IMR-90 (cell line): Measurements from ENCODE around the gene SFXN3. TPM values are rescaled to one million over a fixed set of nuclear protein-coding genes. Genes with fewer than 3 reads are reported as not detected.

Experiments used
- ATAC-seq: fragments of 200-7000 bp; cut with Tn5 transposase; 2 replicates; pipeline ENCODE4 v1.9.1; 2020; ENCODE audit warnings: low read depth, mild to moderate bottlenecking, moderate library complexity
- BruUV-seq: library from RNA; stranded (reverse); fragments of 400-500 nt; replicated peaks from 2 replicates; lab custom pipeline; 2021; lab: Mats Ljungman, UMichigan
- CTCF ChIA-PET: fragments of 300-600 bp; formaldehyde crosslinking; extraction: SDS; loops from one replicate; lab custom pipeline; 2021; ENCODE audit warnings: antibody characterized with exemption; lab: Yijun Ruan, JAX
- POLR2A ChIA-PET: fragments of 300-600 bp; sonication (Branson Sonifier 250); formaldehyde crosslinking; loops from one replicate; lab custom pipeline; 2022; ENCODE audit warnings: antibody characterized with exemption; ENCODE audit not compliant: unreplicated experiment; lab: Charles Lee
- DNase-seq: peaks from one replicate; pipeline ENCODE4 v3.0.0; 2013
- H2AFZ ChIP-seq: replicated peaks from 2 replicates; pipeline ENCODE3; 2013; ENCODE audit warnings: low read length, mild to moderate bottlenecking; ENCODE audit not compliant: poor library complexity
- H2AK5ac ChIP-seq: 2 replicates; pipeline ENCODE4 v1.6.1; 2013; ENCODE audit warnings: low read depth, low read length, inconsistent platforms
- H2AK9ac ChIP-seq: replicated peaks from 2 replicates; pipeline ENCODE3; 2013; ENCODE audit warnings: mild to moderate bottlenecking, low read depth, low read length, moderate library complexity; ENCODE audit not compliant: poor library complexity
- H2BK120ac ChIP-seq: 2 replicates; pipeline ENCODE4 v1.6.1; 2013; ENCODE audit warnings: low read depth, low read length, inconsistent platforms
- H2BK15ac ChIP-seq: 3 replicates; pipeline ENCODE4 v1.6.1; 2013; ENCODE audit warnings: low read depth, low read length, inconsistent platforms
- H2BK20ac ChIP-seq: 2 replicates; pipeline ENCODE4 v1.6.1; 2013; ENCODE audit warnings: low read depth, mild to moderate bottlenecking, inconsistent platforms, low read length, moderate library complexity
- H2BK5ac ChIP-seq: 2 replicates; pipeline ENCODE4 v1.6.1; 2013; ENCODE audit warnings: mild to moderate bottlenecking, low read depth, low read length, inconsistent platforms; ENCODE audit not compliant: poor library complexity, severe bottlenecking
- H3K14ac ChIP-seq: replicated peaks from 2 replicates; pipeline ENCODE4 v1.6.1; 2013; ENCODE audit warnings: low read depth, low read length, inconsistent platforms
- H3K18ac ChIP-seq: 2 replicates; pipeline ENCODE4 v1.6.1; 2013; ENCODE audit warnings: low read depth, low read length, control low read depth
- H3K23ac ChIP-seq: 2 replicates; pipeline ENCODE4 v1.6.1; 2013; ENCODE audit warnings: low read depth, low read length, inconsistent platforms
- H3K27ac ChIP-seq: 2 replicates; pipeline ENCODE4 v1.5.1; 2013; ENCODE audit warnings: mild to moderate bottlenecking, control low read depth, low read length; ENCODE audit not compliant: insufficient read depth
- H3K27me3 ChIP-seq: 2 replicates; pipeline ENCODE4 v1.6.1; 2013; ENCODE audit warnings: low read length; ENCODE audit not compliant: control insufficient read depth, insufficient read depth
- H3K36me3 ChIP-seq: 2 replicates; pipeline ENCODE4 v1.6.1; 2013; ENCODE audit warnings: low read length, mixed read lengths; ENCODE audit not compliant: control insufficient read depth, insufficient read depth
- H3K4ac ChIP-seq: 2 replicates; pipeline ENCODE4 v1.6.1; 2013; ENCODE audit warnings: low read depth, low read length, inconsistent platforms
- H3K4me1 ChIP-seq: 2 replicates; pipeline ENCODE4 v1.6.1; 2013; ENCODE audit warnings: low read length, mixed read lengths; ENCODE audit not compliant: control insufficient read depth, insufficient read depth
- H3K4me2 ChIP-seq: 2 replicates; pipeline ENCODE4 v1.6.1; 2013; ENCODE audit warnings: low read depth, mild to moderate bottlenecking, control low read depth, low read length, moderate library complexity
- H3K4me3 ChIP-seq: 2 replicates; pipeline ENCODE4 v1.5.1; 2013; ENCODE audit warnings: low read depth, mild to moderate bottlenecking, control low read depth, low read length, moderate library complexity; ENCODE audit not compliant: insufficient read depth
- H3K56ac ChIP-seq: 2 replicates; pipeline ENCODE4 v1.6.1; 2013; ENCODE audit warnings: low read length, inconsistent platforms; ENCODE audit not compliant: insufficient read depth; ENCODE audit errors: extremely low read depth
- H3K79me1 ChIP-seq, 2 experiments: 2 replicates each; pipeline ENCODE4 v1.6.1; 2013; ENCODE audit warnings: low read length in 2 of 2, inconsistent platforms in 1 of 2, low read depth in 1 of 2
- H3K9ac ChIP-seq: 2 replicates; pipeline ENCODE4 v1.6.1; 2013; ENCODE audit warnings: low read depth, low read length, control low read depth
- H3K9me1 ChIP-seq: 2 replicates; pipeline ENCODE4 v1.6.1; 2013; ENCODE audit warnings: low read length, inconsistent platforms; ENCODE audit not compliant: insufficient read depth
- H3K9me3 ChIP-seq: 2 replicates; pipeline ENCODE4 v1.6.1; 2013; ENCODE audit warnings: low read length; ENCODE audit not compliant: control insufficient read depth, insufficient read depth
- H4K20me1 ChIP-seq: 2 replicates; pipeline ENCODE4 v1.6.1; 2013; ENCODE audit warnings: low read length, inconsistent platforms; ENCODE audit not compliant: insufficient read depth
- H4K5ac ChIP-seq: 2 replicates; pipeline ENCODE4 v1.6.1; 2013; ENCODE audit warnings: mild to moderate bottlenecking, low read depth, low read length, control low read depth
- H4K8ac ChIP-seq, 2 experiments: 2 replicates each; pipeline ENCODE4 v1.6.1; 2013; ENCODE audit warnings: low read depth in 2 of 2, low read length in 2 of 2, control low read depth in 1 of 2, inconsistent platforms in 1 of 2
- H4K91ac ChIP-seq: 2 replicates; pipeline ENCODE4 v1.6.1; 2013; ENCODE audit warnings: low read depth, low read length, inconsistent platforms; ENCODE audit not compliant: insufficient read depth
- BHLHE40 ChIP-seq: fragments of 150-350 bp; IDR thresholded peaks from 2 replicates; pipeline ENCODE4 v1.6.1; 2016; ENCODE audit warnings: mild to moderate bottlenecking, low read depth, low read length
- CEBPB ChIP-seq: IDR thresholded peaks from 2 replicates; pipeline ENCODE4 v1.6.1; 2012; ENCODE audit warnings: low read depth, low read length, improper control_type of control experiment
- CHD1 ChIP-seq: IDR thresholded peaks from 2 replicates; pipeline ENCODE4 v1.6.1; 2012; ENCODE audit warnings: low read depth, low read length, improper control_type of control experiment
- CTCF ChIP-seq: conservative IDR thresholded peaks from 2 replicates; pipeline ENCODE4 v1.5.1; 2012; ENCODE audit warnings: mild to moderate bottlenecking, low read depth, low read length, improper control_type of control experiment
- FOS ChIP-seq: fragments of 150-350 bp; IDR thresholded peaks from 2 replicates; pipeline ENCODE4 v1.6.1; 2016; ENCODE audit warnings: low read depth, low read length
- MAFK ChIP-seq: IDR thresholded peaks from 2 replicates; pipeline ENCODE4 v1.6.1; 2012; ENCODE audit warnings: low read depth, low read length, improper control_type of control experiment
- MAZ ChIP-seq: IDR thresholded peaks from 2 replicates; pipeline ENCODE4 v1.6.1; 2012; ENCODE audit warnings: low read depth, mild to moderate bottlenecking, low read length, improper control_type of control experiment, moderate library complexity, borderline replicate concordance
- MXI1 ChIP-seq: IDR thresholded peaks from 2 replicates; pipeline ENCODE4 v1.6.1; 2012; ENCODE audit warnings: low read depth, mild to moderate bottlenecking, low read length, moderate library complexity, borderline replicate concordance
- NFE2L2 ChIP-seq: fragments of 150-350 bp; IDR thresholded peaks from 2 replicates; pipeline ENCODE4 v1.6.1; 2016; ENCODE audit warnings: low read depth, mild to moderate bottlenecking, low read length
- POLR2A ChIP-seq: IDR thresholded peaks from 2 replicates; pipeline ENCODE4 v1.6.1; 2012; ENCODE audit warnings: mild to moderate bottlenecking, low read depth, low read length
- RAD21 ChIP-seq: IDR thresholded peaks from 2 replicates; pipeline ENCODE4 v1.6.1; 2012; ENCODE audit warnings: low read length, improper control_type of control experiment
- RCOR1 ChIP-seq: IDR thresholded peaks from 2 replicates; pipeline ENCODE4 v1.6.1; 2012; ENCODE audit warnings: mild to moderate bottlenecking, low read length, improper control_type of control experiment; ENCODE audit not compliant: insufficient replicate concordance
- RFX5 ChIP-seq: IDR thresholded peaks from 2 replicates; pipeline ENCODE4 v1.8.0; 2012; ENCODE audit warnings: low read depth, mild to moderate bottlenecking, low read length, moderate library complexity
- SMC3 ChIP-seq: fragments of 150-350 bp; IDR thresholded peaks from 2 replicates; pipeline ENCODE4 v1.6.1; 2016; ENCODE audit warnings: low read depth, mild to moderate bottlenecking, antibody characterized with exemption, low read length, moderate library complexity
- USF2 ChIP-seq: fragments of 150-350 bp; IDR thresholded peaks from 2 replicates; pipeline ENCODE4 v1.6.1; 2017; ENCODE audit warnings: mild to moderate bottlenecking, antibody characterized with exemption, low read length, low read depth
- WGBS, 2 experiments: methylation state at CpG; one replicate each; pipeline versions ENCODE4 v1.1.5 to v1.1.7; 2013; ENCODE audit warnings: missing lambda C conversion rate in 2 of 2; ENCODE audit not compliant: insufficient read length in 1 of 2; ENCODE audit errors: extremely low coverage in 2 of 2; 5-methylcytosine and 5-hydroxymethylcytosine counted together
- dilution Hi-C: fragments of 300-500 bp; cut with HindIII; formaldehyde crosslinking; loops from one replicate; pipeline ENCODE4 v1.14.3; 2018; ENCODE audit warnings: low sequenced_read_pairs; ENCODE audit not compliant: unreplicated experiment
- in situ Hi-C: fragments of 300-500 bp; cut with MboI; formaldehyde crosslinking; loops from 3 replicates; pipeline ENCODE4 v1.14.3; 2019; ENCODE audit warnings: low sequenced_read_pairs, inconsistent platforms, mixed read lengths
- intact Hi-C: fragments of 100-400 bp; cut with micrococcal nuclease; formaldehyde crosslinking; loops from 2 replicates; pipeline ENCODE4 v1.10.0; 2022
- polyA plus RNA-seq, 3 experiments: library from polyadenylated mRNA; depleted of rRNA; stranded (reverse); fragments of >200 nt; gene quantifications; 2 replicates each; pipeline ENCODE4 v1.2.3, GENCODE V29; 2012; ENCODE audit warnings: low replicate concordance in 1 of 3
- total RNA-seq: library from RNA; depleted of rRNA; stranded (reverse); fragments of >200 nt; gene quantifications from 2 replicates; pipeline ENCODE4 v1.2.3, GENCODE V29; 2012
- TF ChIP-seq, protein P1 (sequence below): fragments of 150-350 bp; IDR thresholded peaks from 2 replicates; pipeline ENCODE4 v1.6.1; 2016; ENCODE audit warnings: low read depth, mild to moderate bottlenecking, low read length, moderate library complexity, borderline replicate concordance

The SFXN3 gene
- total and polyA plus RNA-seq, 2 of the 4 experiments (the other 2 are of a cell fraction): 64.7 to 77.2 TPM

DNA sequence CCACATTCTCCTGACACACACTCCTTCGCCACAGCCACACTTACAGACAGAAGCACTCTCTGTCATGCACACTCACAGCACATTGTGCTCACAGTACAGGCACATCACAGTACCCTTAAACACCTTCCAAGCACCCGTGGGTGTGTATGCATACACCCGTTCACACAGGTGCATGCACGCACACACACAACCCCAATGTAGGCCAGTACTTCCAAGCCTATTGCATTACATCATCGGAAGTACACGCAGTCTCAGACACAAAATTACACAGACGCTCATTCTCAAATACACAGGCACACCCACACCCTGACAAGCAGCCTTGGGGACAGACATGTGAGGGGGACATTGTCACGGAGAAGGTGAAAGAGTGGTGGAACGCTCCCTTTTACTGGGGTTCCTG, 41.9 kb downstream of the SFXN3 start:
- CTCF ChIA-PET: no interaction called here
- BruUV-seq: no TSS peak
- Histone ChIP-seq H3K9ac (no peak overlapping the region), H3K4me3 (no peak overlapping the region), H3K27ac (no peak overlapping the region), H3K56ac (no peak overlapping the region), H3K14ac (no peak overlapping the region), H3K79me1 (no peaks in the 10 kb centered on the region), H3K23ac (peak overlapping the region; percentile 29; the same call in 1 of the 2 replicates), H3K36me3 (no peaks in the 10 kb centered on the region), H2AFZ (no peak overlapping the region), H3K4me1 (no peaks in the 10 kb centered on the region), H3K4me2 (no peak overlapping the region), H2AK9ac (no peak overlapping the region), H3K9me1 (no peaks in the 10 kb centered on the region), H2BK5ac (no peak overlapping the region), H3K9me3 (no peaks in the 10 kb centered on the region), H3K27me3 (peaks cover 48% of the 10 kb centered on the region), H3K18ac (no peak overlapping the region), H4K20me1 (no peaks in the 10 kb centered on the region), H2BK20ac (no peak overlapping the region), H4K91ac (no peak overlapping the region), H4K8ac (no peak overlapping the region), H4K5ac (no peak overlapping the region), H3K4ac (no peak overlapping the region), H2AK5ac (no peak overlapping the region), H2BK15ac (no peak overlapping the region), H2BK120ac (no peak overlapping the region)
- in situ Hi-C loops: no loop called here
- POLR2A ChIA-PET: no interaction called here
- no peak for ATAC-seq
- intact Hi-C loops: no loop called here
- 80% methylated on average over 4 of the region's 9 CpGs; no CpG with 5 or more reads in 1 of the 2 experiments for WGBS, 2 experiments
- no peak for DNase-seq
- dilution Hi-C loops: no loop called here
- TF ChIP-seq RCOR1: no peak
- TF ChIP-seq MXI1: no peak
- no peak for TF ChIP-seq FOS
- TF ChIP-seq BHLHE40: no peak
- TF ChIP-seq, protein P1, sequence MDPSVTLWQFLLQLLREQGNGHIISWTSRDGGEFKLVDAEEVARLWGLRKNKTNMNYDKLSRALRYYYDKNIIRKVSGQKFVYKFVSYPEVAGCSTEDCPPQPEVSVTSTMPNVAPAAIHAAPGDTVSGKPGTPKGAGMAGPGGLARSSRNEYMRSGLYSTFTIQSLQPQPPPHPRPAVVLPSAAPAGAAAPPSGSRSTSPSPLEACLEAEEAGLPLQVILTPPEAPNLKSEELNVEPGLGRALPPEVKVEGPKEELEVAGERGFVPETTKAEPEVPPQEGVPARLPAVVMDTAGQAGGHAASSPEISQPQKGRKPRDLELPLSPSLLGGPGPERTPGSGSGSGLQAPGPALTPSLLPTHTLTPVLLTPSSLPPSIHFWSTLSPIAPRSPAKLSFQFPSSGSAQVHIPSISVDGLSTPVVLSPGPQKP: no peak
- no peak for TF ChIP-seq CTCF
- no peak for TF ChIP-seq RAD21
- no peak for TF ChIP-seq RFX5
- TF ChIP-seq NFE2L2: no peak
- no peak for TF ChIP-seq CHD1
- TF ChIP-seq POLR2A: no peak
- no peak for TF ChIP-seq SMC3
- no peak for TF ChIP-seq USF2
- TF ChIP-seq CEBPB: no peak
- no peak for TF ChIP-seq MAZ
- TF ChIP-seq MAFK: no peak
